GM10248 (cell line): ENCODE measurements around the gene FAM149B1.

Experiments used
- CTCF ChIA-PET: fragments of 300-600 bp; sonication (Branson Sonifier 250); formaldehyde crosslinking; extraction: SDS; loops from one replicate; lab custom pipeline; 2021; ENCODE audit warnings: antibody characterized with exemption; lab: Yijun Ruan, JAX
- POLR2A ChIA-PET: fragments of 350-650 bp; sonication (Branson Sonifier 250); formaldehyde crosslinking; extraction: SDS; loops from one replicate; lab custom pipeline; 2020; ENCODE audit warnings: antibody characterized with exemption; lab: Yijun Ruan, JAX
- DNase-seq: peaks from one replicate; pipeline ENCODE4 v3.0.0; 2012; ENCODE audit errors: extremely low spot score
- TF ChIP-seq, protein P1 (sequence below): IDR thresholded peaks from 2 replicates; pipeline ENCODE4 v1.5.1; 2012; ENCODE audit warnings: mild to moderate bottlenecking, low read depth; ENCODE audit errors: extremely low read depth, missing control alignments, control extremely low read depth

FAM149B1 gene

DNA sequence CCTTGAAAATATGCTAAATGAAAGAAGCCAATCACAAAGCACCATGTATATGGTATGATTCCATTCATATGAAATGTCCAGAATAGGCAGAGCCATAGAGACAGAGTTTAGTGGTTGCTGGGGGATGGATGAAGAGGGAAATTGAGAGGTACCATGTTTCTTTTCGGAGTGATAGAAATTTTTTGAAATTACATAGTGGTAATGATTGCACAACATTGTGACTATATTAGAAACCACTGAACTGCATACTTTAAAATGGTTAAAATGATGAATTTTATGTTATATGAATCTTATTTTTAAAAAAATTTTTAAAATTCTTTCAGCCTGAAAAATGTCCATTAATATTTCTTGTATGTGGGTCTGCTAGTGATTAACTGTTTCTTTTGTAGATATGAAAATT lies 53.1 kb downstream of the FAM149B1 start:
- TF ChIP-seq, protein P1, sequence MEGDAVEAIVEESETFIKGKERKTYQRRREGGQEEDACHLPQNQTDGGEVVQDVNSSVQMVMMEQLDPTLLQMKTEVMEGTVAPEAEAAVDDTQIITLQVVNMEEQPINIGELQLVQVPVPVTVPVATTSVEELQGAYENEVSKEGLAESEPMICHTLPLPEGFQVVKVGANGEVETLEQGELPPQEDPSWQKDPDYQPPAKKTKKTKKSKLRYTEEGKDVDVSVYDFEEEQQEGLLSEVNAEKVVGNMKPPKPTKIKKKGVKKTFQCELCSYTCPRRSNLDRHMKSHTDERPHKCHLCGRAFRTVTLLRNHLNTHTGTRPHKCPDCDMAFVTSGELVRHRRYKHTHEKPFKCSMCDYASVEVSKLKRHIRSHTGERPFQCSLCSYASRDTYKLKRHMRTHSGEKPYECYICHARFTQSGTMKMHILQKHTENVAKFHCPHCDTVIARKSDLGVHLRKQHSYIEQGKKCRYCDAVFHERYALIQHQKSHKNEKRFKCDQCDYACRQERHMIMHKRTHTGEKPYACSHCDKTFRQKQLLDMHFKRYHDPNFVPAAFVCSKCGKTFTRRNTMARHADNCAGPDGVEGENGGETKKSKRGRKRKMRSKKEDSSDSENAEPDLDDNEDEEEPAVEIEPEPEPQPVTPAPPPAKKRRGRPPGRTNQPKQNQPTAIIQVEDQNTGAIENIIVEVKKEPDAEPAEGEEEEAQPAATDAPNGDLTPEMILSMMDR: no peak
- DNase-seq: no peak
- POLR2A ChIA-PET: no interaction called here
- CTCF ChIA-PET: no interaction called here

DNA sequence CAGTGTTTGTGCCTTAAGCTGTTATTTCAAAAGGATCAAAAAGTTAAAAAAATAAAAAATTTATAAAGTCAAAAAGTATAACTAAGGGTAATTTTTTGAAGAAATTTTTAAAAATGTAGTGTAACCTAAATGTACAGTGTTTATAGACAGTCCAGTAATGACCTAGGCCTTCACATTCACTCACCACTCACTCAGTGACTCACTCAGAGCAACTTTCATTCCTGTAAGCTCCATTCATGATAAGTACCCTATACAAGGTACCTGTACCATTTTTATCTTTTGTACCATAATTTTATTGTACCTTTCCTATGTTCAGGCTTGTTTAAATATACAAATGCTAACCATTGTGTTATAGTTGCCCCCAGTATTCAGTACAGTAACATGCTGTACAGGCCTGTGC lies 57.6 kb downstream of the FAM149B1 start:
- DNase-seq: no peak

DNA sequence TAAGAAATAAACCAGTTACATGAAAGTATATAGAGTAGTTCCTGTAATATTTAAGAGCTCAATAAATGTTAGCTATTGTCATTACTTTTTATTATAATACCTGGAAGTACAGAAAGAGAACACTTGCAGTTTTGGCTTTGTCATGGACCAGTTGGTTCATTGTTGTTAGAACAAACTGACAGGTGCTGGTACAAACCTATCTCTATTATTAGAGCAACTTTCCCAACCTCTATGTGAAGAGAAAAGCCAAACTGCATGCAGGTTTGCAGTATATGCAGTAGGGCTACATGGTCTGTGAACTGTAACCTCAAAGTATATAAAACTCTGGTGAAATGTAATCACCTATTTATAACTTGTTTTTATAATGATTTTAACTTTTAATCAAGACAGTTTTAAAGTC lies 58.7 kb downstream of the FAM149B1 start:
- no peak for DNase-seq
- ChIA-PET CTCF (interaction anchor here (1.3 to 1.5 kb wide), 2 partner anchors 9 to 37 kb away, joined by 4 to 5 read pairs; no protein-coding TSS in a partner anchor), POLR2A (no interaction called here)
- TF ChIP-seq, protein P1: no peak

More for the DNA sequence above, 57.6 kb downstream of the FAM149B1 start:
- ChIA-PET CTCF (no interaction called here), POLR2A (no interaction called here)
- TF ChIP-seq, protein P1: no peak

- POLR2A ChIA-PET: no interaction called here
- no peak for DNase-seq
- TF ChIP-seq, protein P1: no peak
- CTCF ChIA-PET: no interaction called here
Measured at GRCh38 chr10:73228247-73228646, 60.3 kb downstream of the FAM149B1 start.

DNA sequence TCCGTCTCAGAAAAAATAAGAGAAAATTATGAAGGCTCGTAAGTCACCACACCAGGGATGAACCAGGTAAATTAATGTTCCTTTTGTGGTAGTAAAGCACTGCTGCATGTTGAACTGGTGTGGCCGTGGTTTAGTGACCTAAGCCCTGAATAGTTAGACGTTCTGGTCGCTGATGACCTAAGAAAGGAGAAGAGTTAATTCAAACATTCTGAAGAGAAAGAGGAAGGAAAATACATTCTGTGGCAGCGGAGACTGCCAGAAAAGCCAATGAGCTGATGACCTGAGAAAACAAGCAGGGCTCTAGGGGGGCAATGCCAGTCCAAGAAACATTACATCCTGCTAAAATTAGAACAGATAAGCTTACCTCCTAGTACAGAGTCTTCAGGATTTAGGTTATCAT lies 61.6 kb downstream of the FAM149B1 start:
- CTCF ChIA-PET: no interaction called here
- TF ChIP-seq, protein P1: no peak
- POLR2A ChIA-PET: no interaction called here
- no peak for DNase-seq

GRCh38 chr10:73232887-73233286 lies 65.0 kb downstream of the FAM149B1 start:
- TF ChIP-seq, protein P1: no peak
- DNase-seq: no peak
- ChIA-PET CTCF (interaction anchor here (0.8 to 2.4 kb wide), 5 partner anchors 8 to 31 kb away, joined by 3 to 7 read pairs (median 4); partner anchors contain the start of gene DNAJC9), POLR2A (no interaction called here)

DNA sequence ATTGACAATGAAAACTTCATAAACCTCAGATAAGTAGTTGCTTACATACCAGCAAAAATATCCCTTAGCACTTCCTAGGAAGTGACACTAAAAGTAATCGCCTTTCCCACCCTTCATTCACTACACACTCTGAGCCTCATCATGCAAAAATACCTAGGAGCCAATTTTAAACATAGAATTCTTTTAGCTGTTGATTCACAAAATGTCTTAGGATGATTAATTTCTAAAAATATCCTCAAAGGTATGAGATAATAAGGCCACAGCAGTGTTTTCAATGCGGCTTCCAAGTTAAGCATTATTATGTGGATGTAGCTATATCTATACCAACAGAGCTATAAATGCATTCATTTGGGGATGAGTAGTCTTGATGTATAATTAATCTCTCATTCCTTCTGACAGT lies 66.0 kb downstream of the FAM149B1 start:
- ChIA-PET CTCF (interaction anchor here (1.8 to 2.4 kb wide), 2 partner anchors 13 to 30 kb away, joined by 4 to 7 read pairs; partner anchors contain the start of gene DNAJC9), POLR2A (no interaction called here)
- no peak for DNase-seq
- TF ChIP-seq, protein P1: no peak
